Astrocyte (in vitro differentiated cells and primary cell): ENCODE results near the gene ZBTB7C. TPM values are rescaled to one million over a fixed set of nuclear protein-coding genes. Genes with fewer than 3 reads are reported as not detected.

Experiments used
- DNase-seq: peaks from one replicate; pipeline ENCODE4 v3.0.0-alpha.2; 2010; ENCODE audit warnings: low read depth
- FAIRE-seq: peaks from 2 replicates; lab custom pipeline; 2011; peaks lifted over from hg19 to GRCh38; lab: Jason Lieb, UNC
- H2AFZ ChIP-seq: 2 replicates; pipeline ENCODE4 v1.6.0; 2012; ENCODE audit warnings: low read depth, low read length, inconsistent platforms
- H3K27ac ChIP-seq: 2 replicates; pipeline ENCODE4 v1.5.1; 2011; ENCODE audit warnings: low read depth, low read length, inconsistent platforms
- H3K27me3 ChIP-seq: 2 replicates; pipeline ENCODE4 v1.6.0; 2011; ENCODE audit warnings: low read length, inconsistent platforms; ENCODE audit not compliant: insufficient read depth
- H3K36me3 ChIP-seq: 2 replicates; pipeline ENCODE4 v1.5.1; 2011; ENCODE audit warnings: low read length, inconsistent platforms; ENCODE audit not compliant: insufficient read depth
- H3K4me1 ChIP-seq: 2 replicates; pipeline ENCODE4 v1.5.1; 2011; ENCODE audit warnings: low read length, inconsistent platforms; ENCODE audit not compliant: insufficient read depth
- H3K4me2 ChIP-seq: 2 replicates; pipeline ENCODE4 v1.6.0; 2012; ENCODE audit warnings: low read length, inconsistent platforms
- H3K4me3 ChIP-seq: 2 replicates; pipeline ENCODE4 v1.5.1; 2011; ENCODE audit warnings: low read depth, mild to moderate bottlenecking, low read length, inconsistent platforms; ENCODE audit not compliant: insufficient read depth
- H3K79me2 ChIP-seq: 2 replicates; pipeline ENCODE4 v1.6.0; 2012; ENCODE audit warnings: mild to moderate bottlenecking, low read length, inconsistent platforms; ENCODE audit not compliant: insufficient read depth
- H3K9ac ChIP-seq: 2 replicates; pipeline ENCODE4 v1.6.0; 2012; ENCODE audit warnings: mild to moderate bottlenecking, low read length, inconsistent platforms
- H3K9me3 ChIP-seq: 2 replicates; pipeline ENCODE4 v1.5.1; 2012; ENCODE audit warnings: low read depth, mild to moderate bottlenecking, low read length, inconsistent platforms; ENCODE audit not compliant: insufficient read depth
- H4K20me1 ChIP-seq: 2 replicates; pipeline ENCODE4 v1.6.0; 2012; ENCODE audit warnings: low read length, inconsistent platforms; ENCODE audit not compliant: insufficient read depth
- H3K27ac Mint-ChIP-seq: one replicate; pipeline ENCODE4 v1.8.0; 2021; ENCODE audit warnings: mild to moderate bottlenecking, mixed read lengths; ENCODE audit not compliant: unreplicated experiment
- H3K27me3 Mint-ChIP-seq: one replicate; pipeline ENCODE4 v1.8.0; 2021; ENCODE audit warnings: low read depth, mixed read lengths; ENCODE audit not compliant: unreplicated experiment
- H3K36me3 Mint-ChIP-seq: one replicate; pipeline ENCODE4 v1.8.0; 2021; ENCODE audit warnings: low read depth, mixed read lengths; ENCODE audit not compliant: unreplicated experiment
- H3K4me1 Mint-ChIP-seq: one replicate; pipeline ENCODE4 v1.8.0; 2021; ENCODE audit warnings: low read depth, mixed read lengths; ENCODE audit not compliant: unreplicated experiment
- H3K4me3 Mint-ChIP-seq: one replicate; pipeline ENCODE4 v1.8.0; 2021; ENCODE audit warnings: mild to moderate bottlenecking, moderate library complexity, mixed read lengths; ENCODE audit not compliant: unreplicated experiment
- H3K9me3 Mint-ChIP-seq: one replicate; pipeline ENCODE4 v1.8.0; 2021; ENCODE audit warnings: mild to moderate bottlenecking, mixed read lengths; ENCODE audit not compliant: unreplicated experiment
- CTCF ChIP-seq: IDR thresholded peaks from 2 replicates; pipeline ENCODE4 v1.5.1; 2011; ENCODE audit warnings: low read depth, mild to moderate bottlenecking, inconsistent platforms, low read length, moderate library complexity; ENCODE audit not compliant: insufficient read depth
- EZH2 ChIP-seq: IDR thresholded peaks from 2 replicates; pipeline ENCODE4 v1.6.1; 2012; ENCODE audit warnings: mild to moderate bottlenecking, low read length, inconsistent platforms; ENCODE audit not compliant: insufficient read depth
- total RNA-seq: library from RNA; stranded (reverse); gene quantifications from 2 replicates; pipeline ENCODE4 v1.2.1, GENCODE V29; 2021

ZBTB7C gene
- total RNA-seq, 1 donor from 2014 or later: 1.0 TPM

GRCh38 chr18:48142994-48143393 is 266.2 kb downstream of the ZBTB7C start:
- Histone ChIP-seq H3K4me2 (no peak overlapping the region), H3K27me3 (peaks cover 27% of the 10 kb centered on the region), H3K4me3 (no peak overlapping the region), H2AFZ (no peak overlapping the region), H3K36me3 (no peaks in the 10 kb centered on the region), H3K9ac (no peak overlapping the region), H3K27ac (no peak overlapping the region), H3K79me2 (no peaks in the 10 kb centered on the region), H3K9me3 (no peaks in the 10 kb centered on the region), H3K4me1 (no peaks in the 10 kb centered on the region), H4K20me1 (no peaks in the 10 kb centered on the region)
- H3K9me3 Mint-ChIP-seq: no peaks in the 10 kb centered on the region
- no peaks in the 10 kb centered on the region for H3K36me3 Mint-ChIP-seq
- FAIRE-seq (no peak), DNase-seq (no peak)
- no peak overlapping the region for H3K4me3 Mint-ChIP-seq
- no peaks in the 10 kb centered on the region for H3K4me1 Mint-ChIP-seq
- TF ChIP-seq EZH2 (no peak), CTCF (no peak)
- H3K27me3 Mint-ChIP-seq: peaks cover 54% of the 10 kb centered on the region
- no peak overlapping the region for H3K27ac Mint-ChIP-seq

- H3K4me1 Mint-ChIP-seq: peaks cover 6% of the 10 kb centered on the region
- H3K27ac ChIP-seq: no peak overlapping the region
- FAIRE-seq: no peak
- no peak for DNase-seq
- no peak overlapping the region for H3K27ac Mint-ChIP-seq
- no peak overlapping the region for H3K9ac ChIP-seq
- H3K9me3 ChIP-seq: no peaks in the 10 kb centered on the region
- H3K27me3 ChIP-seq: peaks cover 33% of the 10 kb centered on the region
- no peaks in the 10 kb centered on the region for H3K36me3 Mint-ChIP-seq
- no peak overlapping the region for H3K4me3 ChIP-seq
- H3K4me1 ChIP-seq: no peaks in the 10 kb centered on the region
- no peak overlapping the region for H2AFZ ChIP-seq
- H3K4me3 Mint-ChIP-seq: no peak overlapping the region
- H3K36me3 ChIP-seq: no peaks in the 10 kb centered on the region
- H3K79me2 ChIP-seq: no peaks in the 10 kb centered on the region
- no peaks in the 10 kb centered on the region for H4K20me1 ChIP-seq
- H3K4me2 ChIP-seq: no peak overlapping the region
- peaks cover 60% of the 10 kb centered on the region for H3K27me3 Mint-ChIP-seq
- H3K9me3 Mint-ChIP-seq: no peaks in the 10 kb centered on the region
- TF ChIP-seq EZH2 (no peak), CTCF (no peak)
Measured at GRCh38 chr18:48142353-48142752, 266.8 kb downstream of the ZBTB7C start.

GRCh38 chr18:48140731-48141130 is 268.5 kb downstream of the ZBTB7C start:
- Histone ChIP-seq H3K4me3 (no peak overlapping the region), H3K27ac (no peak overlapping the region), H3K4me1 (peaks cover 3% of the 10 kb centered on the region), H3K9ac (no peak overlapping the region), H3K9me3 (no peaks in the 10 kb centered on the region), H4K20me1 (no peaks in the 10 kb centered on the region), H3K27me3 (peaks cover 42% of the 10 kb centered on the region), H2AFZ (no peak overlapping the region), H3K4me2 (no peak overlapping the region), H3K79me2 (no peaks in the 10 kb centered on the region), H3K36me3 (no peaks in the 10 kb centered on the region)
- no peak for TF ChIP-seq EZH2
- TF ChIP-seq CTCF: no peak
- peaks cover 69% of the 10 kb centered on the region for H3K27me3 Mint-ChIP-seq
- no peak overlapping the region for H3K4me3 Mint-ChIP-seq
- FAIRE-seq (no peak), DNase-seq (no peak)
- H3K36me3 Mint-ChIP-seq: no peaks in the 10 kb centered on the region
- H3K9me3 Mint-ChIP-seq: no peaks in the 10 kb centered on the region
- no peak overlapping the region for H3K27ac Mint-ChIP-seq
- H3K4me1 Mint-ChIP-seq: peaks cover 10% of the 10 kb centered on the region
